MCF 10A (cell line): Measurements from ENCODE around the gene ZNF138. TPM values are rescaled to one million over a fixed set of nuclear protein-coding genes. Genes with fewer than 3 reads are reported as not detected.

Source experiments
- BruUV-seq: library from RNA; stranded (reverse); fragments of 400-500 nt; replicated peaks from 2 replicates; lab custom pipeline; 2021; lab: Mats Ljungman, UMichigan
- CTCF ChIA-PET: fragments of 300-600 bp; sonication (Branson Sonifier 250); formaldehyde crosslinking; extraction: SDS; loops from one replicate; lab custom pipeline; 2021; ENCODE audit warnings: antibody characterized with exemption, inconsistent platforms; lab: Yijun Ruan, JAX
- POLR2A ChIA-PET: fragments of 300-600, 350-650 bp; sonication (Branson Sonifier 250); formaldehyde crosslinking; extraction: SDS; loops from one replicate; lab custom pipeline; 2020; ENCODE audit warnings: antibody characterized with exemption, inconsistent platforms; lab: Yijun Ruan, JAX
- DNase-seq: peaks from one replicate; pipeline ENCODE4 v3.0.0-alpha.2; 2018; ENCODE audit not compliant: unreplicated experiment
- H3K27ac Mint-ChIP-seq: one replicate; pipeline ENCODE4 v1.8.0; 2022; ENCODE audit warnings: mild to moderate bottlenecking, low read depth, mixed read lengths; ENCODE audit not compliant: unreplicated experiment
- H3K27me3 Mint-ChIP-seq: one replicate; pipeline ENCODE4 v1.8.0; 2022; ENCODE audit warnings: mixed read lengths; ENCODE audit not compliant: insufficient read depth, unreplicated experiment
- H3K36me3 Mint-ChIP-seq: one replicate; pipeline ENCODE4 v1.8.0; 2022; ENCODE audit warnings: mild to moderate bottlenecking, moderate library complexity, mixed read lengths; ENCODE audit not compliant: insufficient read depth, unreplicated experiment
- H3K4me1 Mint-ChIP-seq: one replicate; pipeline ENCODE4 v1.8.0; 2022; ENCODE audit warnings: mixed read lengths; ENCODE audit not compliant: insufficient read depth, unreplicated experiment
- H3K4me3 Mint-ChIP-seq: one replicate; pipeline ENCODE4 v1.8.0; 2022; ENCODE audit warnings: mild to moderate bottlenecking, moderate library complexity, mixed read lengths; ENCODE audit not compliant: unreplicated experiment
- H3K9me3 Mint-ChIP-seq: one replicate; pipeline ENCODE4 v1.8.0; 2022; ENCODE audit warnings: mixed read lengths; ENCODE audit not compliant: unreplicated experiment
- CTCF ChIP-seq: fragments of 200-600 bp; IDR thresholded peaks from one replicate; pipeline ENCODE4 v1.8.0; 2022; ENCODE audit warnings: antibody characterized with exemption, mild to moderate bottlenecking; ENCODE audit not compliant: unreplicated experiment
- intact Hi-C: fragments of 100-400 bp; cut with micrococcal nuclease; formaldehyde crosslinking; loops from 2 replicates; pipeline ENCODE4 v1.14.1; 2022
- total RNA-seq: library from RNA; stranded (reverse); gene quantifications from 2 replicates; pipeline ENCODE4 v1.2.3, GENCODE V29; 2022

ZNF138 gene
- total RNA-seq, 1 experiment from 2014 or later = 3.3 TPM

GRCh38 chr7:64838691-64839090 lies 44.5 kb downstream of the ZNF138 start:
- TF ChIP-seq CTCF = no peak
- no peaks in the 10 kb centered on the region for H3K27me3 Mint-ChIP-seq
- peaks cover 24% of the 10 kb centered on the region for H3K9me3 Mint-ChIP-seq
- no peak overlapping the region for H3K4me3 Mint-ChIP-seq
- no peaks in the 10 kb centered on the region for H3K36me3 Mint-ChIP-seq
- H3K4me1 Mint-ChIP-seq = no peaks in the 10 kb centered on the region
- intact Hi-C loops = no loop called here
- ChIA-PET POLR2A (no interaction called here), CTCF (no interaction called here)
- no peak overlapping the region for H3K27ac Mint-ChIP-seq
- no peak for DNase-seq
- BruUV-seq = no TSS peak

GRCh38 chr7:64839910-64840309 lies 45.7 kb downstream of the ZNF138 start:
- no peak for TF ChIP-seq CTCF
- no peaks in the 10 kb centered on the region for H3K27me3 Mint-ChIP-seq
- H3K4me1 Mint-ChIP-seq = no peaks in the 10 kb centered on the region
- intact Hi-C loops = no loop called here
- H3K27ac Mint-ChIP-seq = no peak overlapping the region
- no peak for DNase-seq
- ChIA-PET CTCF (no interaction called here), POLR2A (no interaction called here)
- peaks cover 24% of the 10 kb centered on the region for H3K9me3 Mint-ChIP-seq
- BruUV-seq = no TSS peak
- H3K4me3 Mint-ChIP-seq = no peak overlapping the region
- H3K36me3 Mint-ChIP-seq = no peaks in the 10 kb centered on the region

- no TSS peak for BruUV-seq
- Mint-ChIP-seq H3K9me3 (peaks cover 7% of the 10 kb centered on the region), H3K27ac (no peak overlapping the region), H3K4me3 (peak overlapping the region; percentile 30), H3K4me1 (peaks cover 5% of the 10 kb centered on the region), H3K27me3 (no peaks in the 10 kb centered on the region), H3K36me3 (no peaks in the 10 kb centered on the region)
- TF ChIP-seq CTCF = no peak
- ChIA-PET CTCF (no interaction called here), POLR2A (interaction anchor here (1.6 kb wide), 1 partner anchor 55 kb away, joined by 8 read pairs; the partner anchor contains the start of gene ZNF138)
- intact Hi-C loops = no loop called here
- DNase-seq = peak; percentile 61
These were observed 55.2 kb downstream of the ZNF138 start for GRCh38 chr7:64849250-64849923.

GRCh38 chr7:64849924-64850499 lies 55.8 kb downstream of the ZNF138 start:
- POLR2A ChIA-PET = interaction anchor here (1.6 kb wide), 1 partner anchor 56 kb away, joined by 8 read pairs; the partner anchor contains the start of gene ZNF138

More at GRCh38 chr7:64849924-64850499, 55.8 kb downstream of the ZNF138 start:
- peaks cover 7% of the 10 kb centered on the region for H3K9me3 Mint-ChIP-seq
- H3K27ac Mint-ChIP-seq = no peak overlapping the region
- no peak for TF ChIP-seq CTCF
- H3K36me3 Mint-ChIP-seq = no peaks in the 10 kb centered on the region
- H3K4me1 Mint-ChIP-seq = peaks cover 5% of the 10 kb centered on the region
- no peak overlapping the region for H3K4me3 Mint-ChIP-seq
- BruUV-seq = no TSS peak
- H3K27me3 Mint-ChIP-seq = no peaks in the 10 kb centered on the region
- intact Hi-C loops = no loop called here
- DNase-seq = peak; percentile 1
- CTCF ChIA-PET = no interaction called here
